ENCODE measurements around the gene TUBGCP2.

TUBGCP2 gene

GRCh38 chr10:133248334-133248715 lies 60.3 kb downstream of the TUBGCP2 start:
- no peak overlapping the region for H3K27ac ChIP-seq (ENCODE audit: extremely low read depth, low read depth, low read length)
- TF ChIP-seq, protein P1, sequence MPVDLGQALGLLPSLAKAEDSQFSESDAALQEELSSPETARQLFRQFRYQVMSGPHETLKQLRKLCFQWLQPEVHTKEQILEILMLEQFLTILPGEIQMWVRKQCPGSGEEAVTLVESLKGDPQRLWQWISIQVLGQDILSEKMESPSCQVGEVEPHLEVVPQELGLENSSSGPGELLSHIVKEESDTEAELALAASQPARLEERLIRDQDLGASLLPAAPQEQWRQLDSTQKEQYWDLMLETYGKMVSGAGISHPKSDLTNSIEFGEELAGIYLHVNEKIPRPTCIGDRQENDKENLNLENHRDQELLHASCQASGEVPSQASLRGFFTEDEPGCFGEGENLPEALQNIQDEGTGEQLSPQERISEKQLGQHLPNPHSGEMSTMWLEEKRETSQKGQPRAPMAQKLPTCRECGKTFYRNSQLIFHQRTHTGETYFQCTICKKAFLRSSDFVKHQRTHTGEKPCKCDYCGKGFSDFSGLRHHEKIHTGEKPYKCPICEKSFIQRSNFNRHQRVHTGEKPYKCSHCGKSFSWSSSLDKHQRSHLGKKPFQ (tag by site-specific recombination; IDR thresholded peaks at IDR 0.05): no peak
- 0 out of 2 replicates have a peak, but pooled peaks have one; percentile 17 for TF ChIP-seq GLIS2 (tag by site-specific recombination; IDR thresholded peaks at IDR 0.05)
- no peak for TF ChIP-seq ZNF747 (tag by site-specific recombination; IDR thresholded peaks at IDR 0.05)
- TF ChIP-seq GFI1B (tag by site-specific recombination; IDR thresholded peaks at IDR 0.05): no peak
- no peak for TF ChIP-seq ZNF513 (tag by site-specific recombination; IDR thresholded peaks at IDR 0.05)
- no peak overlapping the region for H3K4me3 ChIP-seq (ENCODE audit: low read depth, low read length)
- ChIA-PET CTCF (interaction anchor here (0.6 kb wide), 1 partner anchor 65 kb away, joined by 3 read pairs; no protein-coding TSS in a partner anchor), POLR2A (no interaction called here)
- H3K4me1 ChIP-seq (ENCODE audit: control insufficient read depth, insufficient read depth, low read length): no peaks in the 10 kb centered on the region
- H3K9me3 ChIP-seq (ENCODE audit: control insufficient read depth, insufficient read depth, low read depth, low read length): no peaks in the 10 kb centered on the region
- H3K36me3 ChIP-seq (ENCODE audit: control insufficient read depth in 2 of 2, insufficient read depth in 1 of 2, low read length in 2 of 2): no peaks in the 10 kb centered on the region

DNA sequence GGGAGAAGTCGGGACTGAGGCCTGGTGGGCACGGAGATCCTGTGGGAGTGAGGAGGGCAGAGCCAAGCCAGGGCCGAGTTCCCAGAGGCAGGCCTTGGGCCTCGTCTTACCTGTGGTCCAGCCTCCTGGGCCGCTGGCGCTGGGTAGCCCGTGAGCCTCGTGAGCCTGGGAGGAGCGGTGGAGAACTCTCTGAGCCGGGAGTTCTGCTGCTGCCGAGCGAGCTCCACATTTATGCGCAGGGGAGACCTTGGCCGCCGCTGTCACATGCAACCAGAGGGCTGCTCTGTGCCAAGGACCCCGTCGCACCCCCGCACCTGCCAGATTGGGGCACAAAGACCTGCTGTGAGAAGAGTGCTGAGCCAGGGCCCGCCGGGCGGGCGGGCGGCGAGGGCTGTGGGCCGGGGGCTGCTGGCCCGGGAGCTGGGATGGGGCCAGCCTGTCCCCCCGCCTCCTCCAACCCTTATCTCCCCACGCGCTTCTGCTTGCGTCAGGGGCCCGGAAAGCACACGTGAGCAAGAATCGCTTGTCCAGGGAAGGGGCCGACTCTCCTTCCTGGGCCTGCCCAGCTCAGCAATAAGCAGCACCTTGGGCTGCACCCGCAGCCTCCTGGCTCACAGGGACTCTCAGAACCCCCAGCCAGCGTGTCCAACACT lies 60.9 kb downstream of the TUBGCP2 start:
- Histone ChIP-seq H3K27ac (ENCODE audit: extremely low read depth, low read depth, low read length) (no peak overlapping the region), H3K9me3 (ENCODE audit: control insufficient read depth, insufficient read depth, low read depth, low read length) (no peaks in the 10 kb centered on the region), H3K4me1 (ENCODE audit: control insufficient read depth, insufficient read depth, low read length) (no peaks in the 10 kb centered on the region), H3K36me3 (ENCODE audit: control insufficient read depth in 2 of 2, insufficient read depth in 1 of 2, low read length in 2 of 2) (no peaks in the 10 kb centered on the region), H3K4me3 (ENCODE audit: low read depth, low read length) (no peak overlapping the region)
- ChIA-PET CTCF (interaction anchor here (0.6 to 1.5 kb wide), 3 partner anchors 18 to 66 kb away, joined by 3 to 4 read pairs (median 4); no protein-coding TSS in a partner anchor), POLR2A (no interaction called here)
- TF ChIP-seq ZNF658 (tag by site-specific recombination; IDR thresholded peaks at IDR 0.05) (no peak), ZNF155 (tag by site-specific recombination; IDR thresholded peaks at IDR 0.05) (no peak), ZNF654 (tag by site-specific recombination; IDR thresholded peaks at IDR 0.05; ENCODE audit: low read depth) (no peak), ZNF544 (tag by site-specific recombination; IDR thresholded peaks at IDR 0.05) (no peak), ZNF837 (tag by site-specific recombination; IDR thresholded peaks at IDR 0.05) (no peak), YY1 (tag by site-specific recombination; IDR thresholded peaks at IDR 0.05) (no peak)
- TF ChIP-seq, protein P2, sequence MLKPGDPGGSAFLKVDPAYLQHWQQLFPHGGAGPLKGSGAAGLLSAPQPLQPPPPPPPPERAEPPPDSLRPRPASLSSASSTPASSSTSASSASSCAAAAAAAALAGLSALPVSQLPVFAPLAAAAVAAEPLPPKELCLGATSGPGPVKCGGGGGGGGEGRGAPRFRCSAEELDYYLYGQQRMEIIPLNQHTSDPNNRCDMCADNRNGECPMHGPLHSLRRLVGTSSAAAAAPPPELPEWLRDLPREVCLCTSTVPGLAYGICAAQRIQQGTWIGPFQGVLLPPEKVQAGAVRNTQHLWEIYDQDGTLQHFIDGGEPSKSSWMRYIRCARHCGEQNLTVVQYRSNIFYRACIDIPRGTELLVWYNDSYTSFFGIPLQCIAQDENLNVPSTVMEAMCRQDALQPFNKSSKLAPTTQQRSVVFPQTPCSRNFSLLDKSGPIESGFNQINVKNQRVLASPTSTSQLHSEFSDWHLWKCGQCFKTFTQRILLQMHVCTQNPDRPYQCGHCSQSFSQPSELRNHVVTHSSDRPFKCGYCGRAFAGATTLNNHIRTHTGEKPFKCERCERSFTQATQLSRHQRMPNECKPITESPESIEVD (tag by site-specific recombination; IDR thresholded peaks at IDR 0.05): no peak

- Histone ChIP-seq H3K9me3 (ENCODE audit: control insufficient read depth, insufficient read depth, low read depth, low read length) (no peaks in the 10 kb centered on the region), H3K4me1 (ENCODE audit: control insufficient read depth, insufficient read depth, low read length) (no peaks in the 10 kb centered on the region), H3K27ac (ENCODE audit: extremely low read depth, low read depth, low read length) (no peak overlapping the region), H3K4me3 (ENCODE audit: low read depth, low read length) (no peak overlapping the region), H3K36me3 (ENCODE audit: control insufficient read depth in 2 of 2, insufficient read depth in 1 of 2, low read length in 2 of 2) (no peaks in the 10 kb centered on the region)
- ChIA-PET POLR2A (no interaction called here), CTCF (interaction anchor here (0.6 to 1.5 kb wide), 4 partner anchors 11 to 344 kb away, joined by 3 to 4 read pairs (median 4); no protein-coding TSS in a partner anchor)
- no peak for TF ChIP-seq SP2 (tag by site-specific recombination; IDR thresholded peaks at IDR 0.05)
- no peak for TF ChIP-seq MEIS1 (CRISPR knock-in tag; IDR thresholded peaks at IDR 0.05; ENCODE audit: borderline replicate concordance)
- TF ChIP-seq, protein P3, sequence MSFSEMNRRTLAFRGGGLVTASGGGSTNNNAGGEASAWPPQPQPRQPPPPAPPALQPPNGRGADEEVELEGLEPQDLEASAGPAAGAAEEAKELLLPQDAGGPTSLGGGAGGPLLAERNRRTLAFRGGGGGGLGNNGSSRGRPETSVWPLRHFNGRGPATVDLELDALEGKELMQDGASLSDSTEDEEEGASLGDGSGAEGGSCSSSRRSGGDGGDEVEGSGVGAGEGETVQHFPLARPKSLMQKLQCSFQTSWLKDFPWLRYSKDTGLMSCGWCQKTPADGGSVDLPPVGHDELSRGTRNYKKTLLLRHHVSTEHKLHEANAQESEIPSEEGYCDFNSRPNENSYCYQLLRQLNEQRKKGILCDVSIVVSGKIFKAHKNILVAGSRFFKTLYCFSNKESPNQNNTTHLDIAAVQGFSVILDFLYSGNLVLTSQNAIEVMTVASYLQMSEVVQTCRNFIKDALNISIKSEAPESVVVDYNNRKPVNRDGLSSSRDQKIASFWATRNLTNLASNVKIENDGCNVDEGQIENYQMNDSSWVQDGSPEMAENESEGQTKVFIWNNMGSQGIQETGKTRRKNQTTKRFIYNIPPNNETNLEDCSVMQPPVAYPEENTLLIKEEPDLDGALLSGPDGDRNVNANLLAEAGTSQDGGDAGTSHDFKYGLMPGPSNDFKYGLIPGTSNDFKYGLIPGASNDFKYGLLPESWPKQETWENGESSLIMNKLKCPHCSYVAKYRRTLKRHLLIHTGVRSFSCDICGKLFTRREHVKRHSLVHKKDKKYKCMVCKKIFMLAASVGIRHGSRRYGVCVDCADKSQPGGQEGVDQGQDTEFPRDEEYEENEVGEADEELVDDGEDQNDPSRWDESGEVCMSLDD (tag by site-specific recombination; IDR thresholded peaks at IDR 0.05): no peak
- TF ChIP-seq ZNF354C (tag by site-specific recombination; IDR thresholded peaks at IDR 0.05; ENCODE audit: borderline replicate concordance, low read depth): no peak
- no peak for TF ChIP-seq ZIC2 (tag by site-specific recombination; IDR thresholded peaks at IDR 0.05)
- no peak for TF ChIP-seq ZNF366 (tag by site-specific recombination; conservative IDR thresholded peaks at IDR 0.05)
- TF ChIP-seq ZNF670 (tag by site-specific recombination; IDR thresholded peaks at IDR 0.05; ENCODE audit: low read depth): no peak
- TF ChIP-seq ZNF155 (tag by site-specific recombination; IDR thresholded peaks at IDR 0.05): no peak
- no peak for TF ChIP-seq RBAK (tag by site-specific recombination; IDR thresholded peaks at IDR 0.05)
- no peak for TF ChIP-seq ZNF280C (tag by site-specific recombination; IDR thresholded peaks at IDR 0.05)
These were observed 62.4 kb downstream of the TUBGCP2 start for GRCh38 chr10:133246236-133246626.

All from HEK293 (cell line).